GM12872 (cell line): ENCODE data around the gene MAST2.

Experiments
- CTCF ChIP-seq: IDR thresholded peaks from 3 replicates; pipeline ENCODE4 v1.5.1; 2011; ENCODE audit warnings: low read depth, mild to moderate bottlenecking, low read length, moderate library complexity; ENCODE audit not compliant: insufficient read depth

MAST2 gene

GRCh38 chr1:46003315-46003714, 199.9 kb downstream of the MAST2 start:
- TF ChIP-seq CTCF = no peak

GRCh38 chr1:46004492-46004891, 201.1 kb downstream of the MAST2 start:
- no peak for TF ChIP-seq CTCF

GRCh38 chr1:46005594-46005993, 202.2 kb downstream of the MAST2 start:
- TF ChIP-seq CTCF = no peak

- no peak for TF ChIP-seq CTCF
Observed at GRCh38 chr1:46008585-46008984, 205.2 kb downstream of the MAST2 start.

- no peak for TF ChIP-seq CTCF
Observed at GRCh38 chr1:46010611-46011010, 207.2 kb downstream of the MAST2 start.

GRCh38 chr1:46011121-46011695, 207.8 kb downstream of the MAST2 start:
- no peak for TF ChIP-seq CTCF

GRCh38 chr1:46012236-46012635, 208.8 kb downstream of the MAST2 start:
- no peak for TF ChIP-seq CTCF
